T follicular helper cell (primary cell): ENCODE measurements around the gene XIRP2.

ENCODE experiments used
- DNase-seq: peaks from one replicate; pipeline ENCODE4 v3.0.0-alpha.2; 2020; ENCODE audit warnings: low read depth

Gene XIRP2

DNA sequence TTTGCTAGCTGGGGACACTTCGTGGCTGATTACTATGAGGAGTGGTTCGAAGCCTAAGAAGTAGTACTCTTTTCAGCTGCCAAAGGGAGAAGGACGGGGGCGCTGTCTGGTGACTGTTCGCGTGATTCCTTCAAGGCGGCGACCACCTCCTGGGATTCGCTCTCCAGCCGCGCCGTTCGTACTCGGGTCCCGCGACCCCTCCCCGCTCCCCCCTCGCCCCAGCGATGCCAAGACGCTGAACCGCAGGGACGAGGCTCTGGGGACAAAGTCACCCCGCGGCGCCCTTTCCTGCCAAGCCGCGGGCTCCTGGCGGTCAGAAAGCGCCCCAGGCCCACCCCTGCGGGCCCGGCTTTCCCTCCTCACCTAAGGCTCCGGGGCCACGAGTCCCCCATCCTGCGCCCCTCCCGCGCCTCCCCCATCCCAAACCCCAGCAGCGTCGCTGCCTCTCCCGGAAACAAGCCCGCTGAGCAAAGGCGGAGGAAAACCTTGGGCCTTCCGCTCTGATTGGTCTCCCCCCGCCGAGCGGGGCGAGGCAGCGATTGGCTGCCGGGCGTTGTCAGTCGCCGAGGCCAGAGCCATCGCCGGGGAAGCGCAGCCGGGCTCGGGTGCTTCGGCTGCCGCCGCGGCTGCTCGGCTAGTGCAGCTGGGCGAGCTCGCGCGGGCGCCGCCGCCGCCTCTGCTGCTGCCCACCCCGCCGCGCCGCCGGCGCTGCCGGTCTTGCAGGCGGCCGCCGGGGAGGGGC, 404.3 kb downstream of the XIRP2 start, which contains the start of gene B3GALT1:
Gene B3GALT1, plus strand, starts transcription at position 572 of the 742 bp plus-strand sequence.
- no peak for DNase-seq

DNA sequence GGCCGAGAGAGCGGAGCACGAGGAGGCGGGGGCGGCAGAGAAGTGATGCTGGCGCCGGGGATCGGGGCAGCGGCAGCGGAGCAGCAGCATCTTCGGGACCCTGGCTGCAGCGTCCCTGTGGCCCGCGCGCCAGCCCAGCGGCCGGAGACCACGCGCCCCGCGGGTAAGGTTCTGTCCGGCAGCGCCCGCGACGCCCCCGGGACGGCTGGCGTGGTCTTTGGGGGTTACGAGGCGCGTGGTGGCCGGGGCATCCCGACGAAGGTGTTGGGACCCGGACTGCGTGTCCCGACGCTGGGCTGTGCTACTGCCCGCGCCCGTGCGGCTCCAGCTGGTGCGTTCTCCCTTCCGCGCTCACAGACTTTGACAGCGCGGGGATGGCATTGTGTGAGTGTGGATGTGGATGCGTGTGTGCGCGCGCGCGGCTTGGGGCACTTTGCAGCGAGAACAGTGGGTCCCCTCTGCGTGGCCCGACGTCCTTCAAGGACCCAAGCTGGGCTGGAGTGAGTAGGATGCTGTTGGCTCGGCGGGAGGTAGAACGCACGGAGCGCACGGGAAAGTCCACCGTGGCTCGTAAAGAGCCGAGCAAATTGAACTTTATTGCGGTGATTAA, 405.0 kb downstream of the XIRP2 start:
- no peak for DNase-seq

GRCh38 chr2:167293943-167294775, 405.9 kb downstream of the XIRP2 start:
- DNase-seq, result no peak

- DNase-seq, result no peak
Observed at GRCh38 chr2:167294776-167295140, 406.5 kb downstream of the XIRP2 start.

DNA sequence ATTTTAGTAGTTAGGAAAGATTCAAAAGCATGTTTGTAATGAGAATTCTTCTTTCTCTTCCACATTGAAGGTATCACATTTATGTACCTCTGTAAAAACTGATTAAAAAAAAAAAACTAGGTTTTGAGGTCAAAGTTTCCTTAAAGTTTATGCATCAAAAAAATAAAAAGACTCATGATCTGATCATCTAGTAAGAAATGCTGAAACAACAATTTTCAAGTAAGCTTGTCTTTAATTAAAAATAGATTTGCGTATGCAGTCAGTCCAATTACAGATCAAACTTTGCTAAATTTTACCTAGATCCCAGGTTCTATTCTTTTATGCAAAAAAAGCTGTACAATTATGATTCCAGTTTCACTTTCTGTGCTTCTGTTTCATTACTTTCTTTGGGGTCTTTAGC, 409.0 kb downstream of the XIRP2 start:
- DNase-seq, result no peak

GRCh38 chr2:167298017-167298416, 409.7 kb downstream of the XIRP2 start:
- no peak for DNase-seq
